Measurements from ENCODE around the gene ZFHX3. TPM values are rescaled to one million over a fixed set of nuclear protein-coding genes. Genes with fewer than 3 reads are reported as not detected.

Gene ZFHX3
- total and polyA plus RNA-seq, 7 experiments from 2014 or later, result 0.09 to 9.8 (median 1.7) TPM

- ChIA-PET CTCF (no interaction called here), POLR2A (no interaction called here)
- no peak overlapping the region for H3K27ac ChIP-seq (ENCODE audit: low read depth, low read length)
- Mint-ChIP-seq H3K27ac (no peak overlapping the region), H3K27me3 (peaks cover 0 to 21% (median 7%) of the 10 kb centered on the region in 5 donors), H3K9me3 (peaks cover 0 to 5% (median 0%) of the 10 kb centered on the region in 11 donors), H3K4me3 (no peak overlapping the region), H3K36me3 (no peaks in the 10 kb centered on the region), H3K4me1 (peaks cover 0 to 25% (median 2%) of the 10 kb centered on the region in 7 donors)
- H3K36me3 ChIP-seq (ENCODE audit: control insufficient read depth in 2 of 3, insufficient read depth in 3 of 3, low read length in 3 of 3), result no peaks in the 10 kb centered on the region
- no peaks in the 10 kb centered on the region for H3K4me1 ChIP-seq (ENCODE audit: control insufficient read depth in 2 of 2, insufficient read depth in 2 of 2, low read length in 2 of 2)
- ATAC-seq (no peak), DNase-seq (no peak)
- H3K4me3 ChIP-seq (ENCODE audit: low read length), result no peak overlapping the region
- intact Hi-C loops (cut with micrococcal nuclease), result loop anchor here in 1 of 2 donors (10.0 kb wide), 1 partner anchor 49 kb away; no protein-coding TSS in a partner anchor
- H3K9me3 ChIP-seq (ENCODE audit: control insufficient read depth in 2 of 3, low read length in 3 of 3), result no peaks in the 10 kb centered on the region
- no peaks in the 10 kb centered on the region for H3K27me3 ChIP-seq (ENCODE audit: control insufficient read depth in 2 of 2, insufficient read depth in 2 of 2, low read length in 2 of 2)
Observed at GRCh38 chr16:72875291-72876031, 172.5 kb downstream of the ZFHX3 start.

GRCh38 chr16:72873853-72874252 is 174.1 kb downstream of the ZFHX3 start:
- Histone ChIP-seq H3K27me3 (ENCODE audit: control insufficient read depth in 2 of 2, insufficient read depth in 2 of 2, low read length in 2 of 2) (no peaks in the 10 kb centered on the region), H3K27ac (ENCODE audit: low read depth, low read length) (no peak overlapping the region), H3K9me3 (ENCODE audit: control insufficient read depth in 2 of 3, low read length in 3 of 3) (no peaks in the 10 kb centered on the region), H3K36me3 (ENCODE audit: control insufficient read depth in 2 of 3, insufficient read depth in 3 of 3, low read length in 3 of 3) (no peaks in the 10 kb centered on the region), H3K4me3 (ENCODE audit: low read length) (no peak overlapping the region), H3K4me1 (ENCODE audit: control insufficient read depth in 2 of 2, insufficient read depth in 2 of 2, low read length in 2 of 2) (no peaks in the 10 kb centered on the region)
- Mint-ChIP-seq H3K9me3 (peaks cover 0 to 5% (median 0%) of the 10 kb centered on the region in 11 donors), H3K27me3 (peaks cover 0 to 21% (median 7%) of the 10 kb centered on the region in 5 donors), H3K4me3 (no peak overlapping the region), H3K36me3 (no peaks in the 10 kb centered on the region), H3K27ac (no peak overlapping the region), H3K4me1 (peaks cover 0 to 25% (median 2%) of the 10 kb centered on the region in 7 donors)
- intact Hi-C loops (cut with micrococcal nuclease), result loop anchor here in 1 of 2 donors (10.0 kb wide), 1 partner anchor 51 kb away; no protein-coding TSS in a partner anchor
- ChIA-PET CTCF (no interaction called here), POLR2A (no interaction called here)
- ATAC-seq (no peak), DNase-seq (no peak)

- ATAC-seq (no peak), DNase-seq (no peak)
- no peak overlapping the region for H3K4me3 ChIP-seq (ENCODE audit: low read length)
- intact Hi-C loops (cut with micrococcal nuclease), result loop anchor here in 1 of 2 donors (10.0 kb wide), 1 partner anchor 52 kb away; no protein-coding TSS in a partner anchor
- no peaks in the 10 kb centered on the region for H3K27me3 ChIP-seq (ENCODE audit: control insufficient read depth in 2 of 2, insufficient read depth in 2 of 2, low read length in 2 of 2)
- H3K9me3 ChIP-seq (ENCODE audit: control insufficient read depth in 2 of 3, low read length in 3 of 3), result no peaks in the 10 kb centered on the region
- H3K4me1 Mint-ChIP-seq, result peaks cover 0 to 24% (median 2%) of the 10 kb centered on the region in 7 donors
- H3K9me3 Mint-ChIP-seq, result peaks cover 0 to 5% (median 0%) of the 10 kb centered on the region in 11 donors
- ChIA-PET CTCF (no interaction called here), POLR2A (no interaction called here)
- peaks cover 0 to 18% (median 7%) of the 10 kb centered on the region in 5 donors for H3K27me3 Mint-ChIP-seq
- H3K27ac Mint-ChIP-seq, result no peak overlapping the region
- H3K27ac ChIP-seq (ENCODE audit: low read depth, low read length), result no peak overlapping the region
- no peaks in the 10 kb centered on the region for H3K4me1 ChIP-seq (ENCODE audit: control insufficient read depth in 2 of 2, insufficient read depth in 2 of 2, low read length in 2 of 2)
- no peak overlapping the region for H3K4me3 Mint-ChIP-seq
- H3K36me3 Mint-ChIP-seq, result no peaks in the 10 kb centered on the region
- H3K36me3 ChIP-seq (ENCODE audit: control insufficient read depth in 2 of 3, insufficient read depth in 3 of 3, low read length in 3 of 3), result no peaks in the 10 kb centered on the region
Observed at GRCh38 chr16:72873044-72873443, 174.9 kb downstream of the ZFHX3 start.

GRCh38 chr16:72865835-72866234 is 182.1 kb downstream of the ZFHX3 start:
- Mint-ChIP-seq H3K27me3 (peaks cover 0 to 12% (median 2%) of the 10 kb centered on the region in 5 donors), H3K4me3 (no peak overlapping the region), H3K36me3 (no peaks in the 10 kb centered on the region), H3K4me1 (no peaks in the 10 kb centered on the region), H3K9me3 (peaks cover 0 to 6% (median 0%) of the 10 kb centered on the region in 11 donors), H3K27ac (no peak overlapping the region)
- H3K4me3 ChIP-seq (ENCODE audit: low read length), result no peak overlapping the region
- DNase-seq, result no peak
- H3K36me3 ChIP-seq (ENCODE audit: control insufficient read depth in 2 of 3, insufficient read depth in 3 of 3, low read length in 3 of 3), result no peaks in the 10 kb centered on the region
- no peaks in the 10 kb centered on the region for H3K27me3 ChIP-seq (ENCODE audit: control insufficient read depth in 2 of 2, insufficient read depth in 2 of 2, low read length in 2 of 2)
- no peaks in the 10 kb centered on the region for H3K4me1 ChIP-seq (ENCODE audit: control insufficient read depth in 2 of 2, insufficient read depth in 2 of 2, low read length in 2 of 2)
- CTCF ChIA-PET, result no interaction called here
- intact Hi-C loops (cut with micrococcal nuclease), result no loop called here
- no peak for ATAC-seq
- POLR2A ChIA-PET, result no interaction called here
- H3K9me3 ChIP-seq (ENCODE audit: control insufficient read depth in 2 of 3, low read length in 3 of 3), result no peaks in the 10 kb centered on the region
- no peak overlapping the region for H3K27ac ChIP-seq (ENCODE audit: low read depth, low read length)

- H3K36me3 Mint-ChIP-seq, result no peaks in the 10 kb centered on the region
- Histone ChIP-seq H3K27ac (ENCODE audit: low read depth, low read length) (no peak overlapping the region), H3K4me1 (ENCODE audit: control insufficient read depth in 2 of 2, insufficient read depth in 2 of 2, low read length in 2 of 2) (no peaks in the 10 kb centered on the region), H3K27me3 (ENCODE audit: control insufficient read depth in 2 of 2, insufficient read depth in 2 of 2, low read length in 2 of 2) (no peaks in the 10 kb centered on the region), H3K4me3 (ENCODE audit: low read length) (no peak overlapping the region), H3K36me3 (ENCODE audit: control insufficient read depth in 2 of 3, insufficient read depth in 3 of 3, low read length in 3 of 3) (no peaks in the 10 kb centered on the region), H3K9me3 (ENCODE audit: control insufficient read depth in 2 of 3, low read length in 3 of 3) (no peaks in the 10 kb centered on the region)
- ChIA-PET POLR2A (no interaction called here), CTCF (no interaction called here)
- no peak overlapping the region for H3K4me3 Mint-ChIP-seq
- no peaks in the 10 kb centered on the region for H3K4me1 Mint-ChIP-seq
- peaks cover 0 to 14% (median 0%) of the 10 kb centered on the region in 5 donors for H3K27me3 Mint-ChIP-seq
- ATAC-seq (no peak), DNase-seq (no peak)
- H3K9me3 Mint-ChIP-seq, result peaks cover 0 to 4% (median 0%) of the 10 kb centered on the region in 11 donors
- intact Hi-C loops (cut with micrococcal nuclease), result no loop called here
- no peak overlapping the region for H3K27ac Mint-ChIP-seq
Observed at GRCh38 chr16:72865258-72865657, 182.7 kb downstream of the ZFHX3 start.

GRCh38 chr16:72864130-72864833 is 183.6 kb downstream of the ZFHX3 start:
- ChIA-PET POLR2A (no interaction called here), CTCF (no interaction called here)
- H3K4me3 ChIP-seq (ENCODE audit: low read length), result no peak overlapping the region
- Mint-ChIP-seq H3K4me1 (no peaks in the 10 kb centered on the region), H3K27ac (no peak overlapping the region), H3K36me3 (no peaks in the 10 kb centered on the region), H3K9me3 (peaks cover 0 to 4% (median 0%) of the 10 kb centered on the region in 11 donors), H3K4me3 (no peak overlapping the region), H3K27me3 (peaks cover 0 to 14% (median under 1%) of the 10 kb centered on the region in 5 donors)
- ATAC-seq, result no peak
- no peaks in the 10 kb centered on the region for H3K9me3 ChIP-seq (ENCODE audit: control insufficient read depth in 2 of 3, low read length in 3 of 3)
- H3K27me3 ChIP-seq (ENCODE audit: control insufficient read depth in 2 of 2, insufficient read depth in 2 of 2, low read length in 2 of 2), result no peaks in the 10 kb centered on the region
- no peak overlapping the region for H3K27ac ChIP-seq (ENCODE audit: low read depth, low read length)
- DNase-seq, result no peak
- intact Hi-C loops (cut with micrococcal nuclease), result no loop called here
- no peaks in the 10 kb centered on the region for H3K36me3 ChIP-seq (ENCODE audit: control insufficient read depth in 2 of 3, insufficient read depth in 3 of 3, low read length in 3 of 3)
- no peaks in the 10 kb centered on the region for H3K4me1 ChIP-seq (ENCODE audit: control insufficient read depth in 2 of 2, insufficient read depth in 2 of 2, low read length in 2 of 2)

All from naive thymus-derived CD4-positive, alpha-beta T cell (primary cell).